H1 (cell line): Measurements from ENCODE around the gene TIMM10. TPM values are rescaled to one million over a fixed set of nuclear protein-coding genes. Genes with fewer than 3 reads are reported as not detected.

Source experiments
- FOSL1 ChIP-seq: IDR thresholded peaks from 2 replicates; pipeline ENCODE4 v1.6.1; 2011; ENCODE audit warnings: mild to moderate bottlenecking, low read depth, low read length, moderate library complexity; ENCODE audit not compliant: insufficient read depth
- GABPA ChIP-seq: IDR thresholded peaks from 2 replicates; pipeline ENCODE4 v1.6.1; 2011; ENCODE audit warnings: mild to moderate bottlenecking, low read length, moderate library complexity, borderline replicate concordance; ENCODE audit not compliant: insufficient read depth
- polyA plus RNA-seq, 7 experiments: library from polyadenylated mRNA; depleted of rRNA in 3 of 7; stranded (reverse) in 5 of 7; unstranded in 2 of 7; fragments of >200 nt in 5 of 7; fragments of 200-250 nt in 2 of 7; gene quantifications; 1 replicate in 5 of 7; 2 replicates in 1 of 7; 4 replicates in 1 of 7; pipeline versions ENCODE4 v1.2.1 to v1.2.3, GENCODE V29; 2011 to 2013; ENCODE audit warnings: missing spikeins in 2 of 7, mixed read lengths in 2 of 7
- total RNA-seq: library from RNA; stranded (reverse); fragmentation: NEBNext Ultra II Directional; extraction: Animal tissue kit (Norgen Biotek cat#: 25700); gene quantifications from 2 replicates; pipeline ENCODE4 v1.2.1, GENCODE V29; 2021
- TF ChIP-seq, protein P1 (sequence below), 3 experiments: IDR thresholded peaks; 1 replicate in 2 of 3; 2 replicates in 1 of 3; pipeline versions ENCODE4 v1.5.1 to v1.6.1; 2011; ENCODE audit warnings: low read length in 3 of 3, mild to moderate bottlenecking in 3 of 3, inconsistent platforms in 2 of 3, low read depth in 1 of 3, moderate library complexity in 1 of 3; ENCODE audit not compliant: insufficient read depth in 1 of 3; ENCODE audit errors: control extremely low read depth in 1 of 3

The TIMM10 gene
- total and polyA plus RNA-seq, 2 of the 8 experiments (the other 6 are each of a cell fraction or from before 2014, with no cell fraction given), result 117 to 227 TPM

GRCh38 chr11:57496109-57496820, 34.3 kb downstream of the TIMM10 start (continued):
- TF ChIP-seq, protein P1, sequence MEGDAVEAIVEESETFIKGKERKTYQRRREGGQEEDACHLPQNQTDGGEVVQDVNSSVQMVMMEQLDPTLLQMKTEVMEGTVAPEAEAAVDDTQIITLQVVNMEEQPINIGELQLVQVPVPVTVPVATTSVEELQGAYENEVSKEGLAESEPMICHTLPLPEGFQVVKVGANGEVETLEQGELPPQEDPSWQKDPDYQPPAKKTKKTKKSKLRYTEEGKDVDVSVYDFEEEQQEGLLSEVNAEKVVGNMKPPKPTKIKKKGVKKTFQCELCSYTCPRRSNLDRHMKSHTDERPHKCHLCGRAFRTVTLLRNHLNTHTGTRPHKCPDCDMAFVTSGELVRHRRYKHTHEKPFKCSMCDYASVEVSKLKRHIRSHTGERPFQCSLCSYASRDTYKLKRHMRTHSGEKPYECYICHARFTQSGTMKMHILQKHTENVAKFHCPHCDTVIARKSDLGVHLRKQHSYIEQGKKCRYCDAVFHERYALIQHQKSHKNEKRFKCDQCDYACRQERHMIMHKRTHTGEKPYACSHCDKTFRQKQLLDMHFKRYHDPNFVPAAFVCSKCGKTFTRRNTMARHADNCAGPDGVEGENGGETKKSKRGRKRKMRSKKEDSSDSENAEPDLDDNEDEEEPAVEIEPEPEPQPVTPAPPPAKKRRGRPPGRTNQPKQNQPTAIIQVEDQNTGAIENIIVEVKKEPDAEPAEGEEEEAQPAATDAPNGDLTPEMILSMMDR (IDR thresholded peaks at IDR 0.05; ENCODE audit: control extremely low read depth in 1 of 3, insufficient read depth in 1 of 3, low read depth in 1 of 3, low read length in 3 of 3), result no peak
- TF ChIP-seq GABPA (no peak), FOSL1 (no peak)
